OCI-LY1 (cell line): ENCODE measurements around the gene SEMA5A.

Experiments used
- H2AFZ ChIP-seq: fragments of 200-600 bp; sonication (generic), shearing (Covaris generic); 2 replicates; pipeline ENCODE4 v1.6.0; 2014; ENCODE audit warnings: antibody characterized with exemption, mild to moderate bottlenecking, low read length
- H3F3A ChIP-seq: fragments of 200-600 bp; sonication (generic), shearing (Covaris generic); 2 replicates; pipeline ENCODE4 v1.6.0; 2014; ENCODE audit warnings: mild to moderate bottlenecking, antibody characterized with exemption, low read length, moderate library complexity; ENCODE audit not compliant: insufficient read depth
- H3K27ac ChIP-seq: fragments of 200-600 bp; sonication (generic); 2 replicates; pipeline ENCODE4 v1.5.1; 2014; ENCODE audit warnings: low read length, mixed run types, mild to moderate bottlenecking, low read depth; ENCODE audit not compliant: poor library complexity, severe bottlenecking
- H3K27me3 ChIP-seq: fragments of 200-600 bp; sonication (generic); 2 replicates; pipeline ENCODE4 v1.6.0; 2014; ENCODE audit warnings: antibody characterized with exemption, mild to moderate bottlenecking, low read length, moderate library complexity; ENCODE audit not compliant: insufficient read depth
- H3K36me3 ChIP-seq: fragments of 200-600 bp; sonication (generic); 2 replicates; pipeline ENCODE4 v1.6.1; 2014; ENCODE audit warnings: mild to moderate bottlenecking, antibody characterized with exemption, low read length, moderate library complexity, mixed read lengths; ENCODE audit not compliant: insufficient read depth
- H3K4me1 ChIP-seq: fragments of 200-600 bp; sonication (generic); 2 replicates; pipeline ENCODE4 v1.5.1; 2014; ENCODE audit warnings: mild to moderate bottlenecking, low read length, moderate library complexity; ENCODE audit not compliant: insufficient read depth, severe bottlenecking
- H3K4me2 ChIP-seq: fragments of 200-600 bp; sonication (generic), shearing (Covaris generic); 2 replicates; pipeline ENCODE4 v1.6.1; 2014; ENCODE audit warnings: low read length
- H3K4me3 ChIP-seq: fragments of 200-600 bp; sonication (generic); 2 replicates; pipeline ENCODE4 v1.5.1; 2014; ENCODE audit warnings: low read length, low read depth, mild to moderate bottlenecking, mixed read lengths; ENCODE audit not compliant: poor library complexity, severe bottlenecking
- H3K79me2 ChIP-seq: fragments of 200-600 bp; shearing (Covaris generic); 2 replicates; pipeline ENCODE4 v1.6.1; 2016; ENCODE audit warnings: mixed run types, low read length, mixed read lengths; ENCODE audit not compliant: insufficient read depth
- H3K9ac ChIP-seq: fragments of 200-600 bp; sonication (generic), shearing (Covaris generic); 2 replicates; pipeline ENCODE4 v1.6.1; 2014; ENCODE audit warnings: mild to moderate bottlenecking, low read length, mixed read lengths
- H3K9me2 ChIP-seq: fragments of 200-600 bp; sonication (generic), shearing (Covaris generic); 2 replicates; pipeline ENCODE4 v1.6.1; 2014; ENCODE audit warnings: low read depth, mild to moderate bottlenecking, low read length, mixed read lengths
- H3K9me3 ChIP-seq: fragments of 200-600 bp; shearing (Covaris generic); 2 replicates; pipeline ENCODE4 v1.6.1; 2014; ENCODE audit warnings: low read length, mixed read lengths
- H4K20me1 ChIP-seq: fragments of 200-600 bp; sonication (generic), shearing (Covaris generic); 2 replicates; pipeline ENCODE4 v1.6.0; 2016; ENCODE audit warnings: mild to moderate bottlenecking, low read length; ENCODE audit not compliant: insufficient read depth
- CTCF ChIP-seq: fragments of 200-600 bp; sonication (generic), shearing (Covaris generic); IDR thresholded peaks from 2 replicates; pipeline ENCODE4 v1.5.1; 2017; ENCODE audit warnings: mild to moderate bottlenecking, antibody characterized with exemption, low read length, moderate library complexity, mixed read lengths
- EZH2 ChIP-seq: fragments of 200-600 bp; sonication (generic), shearing (Covaris generic); IDR thresholded peaks from 2 replicates; pipeline ENCODE4 v1.8.0; 2017; ENCODE audit warnings: borderline replicate concordance, mixed run types, mild to moderate bottlenecking, antibody characterized with exemption, low read length, moderate library complexity, mixed read lengths

SEMA5A gene

GRCh38 chr5:9342161-9342787 lies 203.6 kb downstream of the SEMA5A start:
- no peaks in the 10 kb centered on the region for H3K9me3 ChIP-seq
- H3F3A ChIP-seq: no peaks in the 10 kb centered on the region
- no peak for TF ChIP-seq EZH2
- no peak for TF ChIP-seq CTCF
- no peaks in the 10 kb centered on the region for H3K27me3 ChIP-seq
- no peaks in the 10 kb centered on the region for H3K79me2 ChIP-seq
- no peak overlapping the region for H3K4me3 ChIP-seq
- no peaks in the 10 kb centered on the region for H4K20me1 ChIP-seq
- no peaks in the 10 kb centered on the region for H3K4me1 ChIP-seq
- H3K36me3 ChIP-seq: no peaks in the 10 kb centered on the region
- no peak overlapping the region for H3K4me2 ChIP-seq
- H3K9ac ChIP-seq: no peak overlapping the region
- H3K9me2 ChIP-seq: no peaks in the 10 kb centered on the region
- H2AFZ ChIP-seq: no peak overlapping the region
- H3K27ac ChIP-seq: no peak overlapping the region

GRCh38 chr5:9340085-9340484 lies 205.8 kb downstream of the SEMA5A start:
- no peak overlapping the region for H3K27ac ChIP-seq
- H3K79me2 ChIP-seq: no peaks in the 10 kb centered on the region
- H3K9ac ChIP-seq: no peak overlapping the region
- no peaks in the 10 kb centered on the region for H4K20me1 ChIP-seq
- no peaks in the 10 kb centered on the region for H3K36me3 ChIP-seq
- no peak overlapping the region for H3K4me2 ChIP-seq
- no peak overlapping the region for H2AFZ ChIP-seq
- TF ChIP-seq EZH2 (no peak), CTCF (no peak)
- no peaks in the 10 kb centered on the region for H3K9me2 ChIP-seq
- H3K4me1 ChIP-seq: no peaks in the 10 kb centered on the region
- no peaks in the 10 kb centered on the region for H3K27me3 ChIP-seq
- H3K4me3 ChIP-seq: no peak overlapping the region
- no peaks in the 10 kb centered on the region for H3F3A ChIP-seq
- no peaks in the 10 kb centered on the region for H3K9me3 ChIP-seq

GRCh38 chr5:9339206-9339818 lies 206.6 kb downstream of the SEMA5A start:
- no peaks in the 10 kb centered on the region for H3K36me3 ChIP-seq
- H3K27ac ChIP-seq: no peak overlapping the region
- peak; percentile 52 for TF ChIP-seq CTCF
- no peak for TF ChIP-seq EZH2
- H3K9me2 ChIP-seq: no peaks in the 10 kb centered on the region
- no peaks in the 10 kb centered on the region for H3K27me3 ChIP-seq
- no peak overlapping the region for H3K4me3 ChIP-seq
- H2AFZ ChIP-seq: no peak overlapping the region
- H3K4me2 ChIP-seq: no peak overlapping the region
- H3K9ac ChIP-seq: no peak overlapping the region
- H3K9me3 ChIP-seq: no peaks in the 10 kb centered on the region
- H4K20me1 ChIP-seq: no peaks in the 10 kb centered on the region
- no peaks in the 10 kb centered on the region for H3F3A ChIP-seq
- no peaks in the 10 kb centered on the region for H3K79me2 ChIP-seq
- H3K4me1 ChIP-seq: no peaks in the 10 kb centered on the region
